HFFc6 (cell line): Measurements from ENCODE around the gene FUCA1. TPM values are rescaled to one million over a fixed set of nuclear protein-coding genes. Genes with fewer than 3 reads are reported as not detected.

Experiments used
- DNase-seq: peaks from one replicate; pipeline ENCODE4 v3.0.0-alpha.2; 2018
- H3K27ac Mint-ChIP-seq: 2 replicates; pipeline ENCODE4 v1.8.0; 2020; ENCODE audit warnings: mild to moderate bottlenecking, mixed read lengths
- H3K27me3 Mint-ChIP-seq: 2 replicates; pipeline ENCODE4 v1.8.0; 2021; ENCODE audit warnings: mild to moderate bottlenecking, moderate library complexity, mixed read lengths; ENCODE audit not compliant: insufficient read depth
- H3K36me3 Mint-ChIP-seq: 2 replicates; pipeline ENCODE4 v1.8.0; 2021; ENCODE audit warnings: low read depth, mixed read lengths
- H3K4me1 Mint-ChIP-seq: 2 replicates; pipeline ENCODE4 v1.8.0; 2020; ENCODE audit warnings: low read depth, mixed read lengths
- H3K4me3 Mint-ChIP-seq: 2 replicates; pipeline ENCODE4 v1.8.0; 2020; ENCODE audit warnings: mild to moderate bottlenecking, moderate library complexity, mixed read lengths
- H3K9me3 Mint-ChIP-seq: 2 replicates; pipeline ENCODE4 v1.8.0; 2020; ENCODE audit warnings: mild to moderate bottlenecking, mixed read lengths
- total RNA-seq, 6 experiments: library from RNA; stranded (reverse); fragmentation: NEBNext Ultra II Directional; extraction: Animal tissue kit (Norgen Biotek cat#: 25700); gene quantifications; 2 replicates in 1 of 6; 3 replicates in 5 of 6; pipeline ENCODE4 v1.2.3, GENCODE V29; 2021
- TF ChIP-seq, protein P1 (sequence below): fragments of 200-600 bp; sonication (generic); IDR thresholded peaks from 2 replicates; pipeline ENCODE4 v1.5.0; 2021; ENCODE audit warnings: antibody characterized with exemption, mild to moderate bottlenecking

Gene FUCA1
- total RNA-seq, 6 experiments from 2014 or later: 4.1 to 6.7 (median 5.8) TPM

DNA sequence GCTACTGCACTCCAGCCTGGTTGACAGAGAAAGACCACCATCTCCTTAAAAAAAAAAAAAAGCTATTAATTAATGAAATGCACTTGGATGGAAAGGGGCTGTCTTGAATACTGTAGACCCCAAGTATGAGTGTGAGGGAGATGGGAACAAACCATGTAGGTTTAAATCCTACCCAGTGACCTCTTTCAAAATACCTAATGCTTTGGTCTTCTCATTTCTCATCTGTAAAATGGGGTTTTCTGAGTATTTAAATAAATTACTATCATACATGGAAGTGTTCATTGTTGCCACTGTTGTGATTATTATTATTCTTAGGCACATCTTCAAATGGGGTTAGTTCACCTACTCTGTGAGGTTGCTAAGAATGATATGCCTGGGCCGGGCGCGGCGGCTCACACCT, 17.1 kb upstream of the FUCA1 start:
- no peaks in the 10 kb centered on the region for H3K36me3 Mint-ChIP-seq
- no peak for DNase-seq
- TF ChIP-seq, protein P1, sequence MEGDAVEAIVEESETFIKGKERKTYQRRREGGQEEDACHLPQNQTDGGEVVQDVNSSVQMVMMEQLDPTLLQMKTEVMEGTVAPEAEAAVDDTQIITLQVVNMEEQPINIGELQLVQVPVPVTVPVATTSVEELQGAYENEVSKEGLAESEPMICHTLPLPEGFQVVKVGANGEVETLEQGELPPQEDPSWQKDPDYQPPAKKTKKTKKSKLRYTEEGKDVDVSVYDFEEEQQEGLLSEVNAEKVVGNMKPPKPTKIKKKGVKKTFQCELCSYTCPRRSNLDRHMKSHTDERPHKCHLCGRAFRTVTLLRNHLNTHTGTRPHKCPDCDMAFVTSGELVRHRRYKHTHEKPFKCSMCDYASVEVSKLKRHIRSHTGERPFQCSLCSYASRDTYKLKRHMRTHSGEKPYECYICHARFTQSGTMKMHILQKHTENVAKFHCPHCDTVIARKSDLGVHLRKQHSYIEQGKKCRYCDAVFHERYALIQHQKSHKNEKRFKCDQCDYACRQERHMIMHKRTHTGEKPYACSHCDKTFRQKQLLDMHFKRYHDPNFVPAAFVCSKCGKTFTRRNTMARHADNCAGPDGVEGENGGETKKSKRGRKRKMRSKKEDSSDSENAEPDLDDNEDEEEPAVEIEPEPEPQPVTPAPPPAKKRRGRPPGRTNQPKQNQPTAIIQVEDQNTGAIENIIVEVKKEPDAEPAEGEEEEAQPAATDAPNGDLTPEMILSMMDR: no peak

DNA sequence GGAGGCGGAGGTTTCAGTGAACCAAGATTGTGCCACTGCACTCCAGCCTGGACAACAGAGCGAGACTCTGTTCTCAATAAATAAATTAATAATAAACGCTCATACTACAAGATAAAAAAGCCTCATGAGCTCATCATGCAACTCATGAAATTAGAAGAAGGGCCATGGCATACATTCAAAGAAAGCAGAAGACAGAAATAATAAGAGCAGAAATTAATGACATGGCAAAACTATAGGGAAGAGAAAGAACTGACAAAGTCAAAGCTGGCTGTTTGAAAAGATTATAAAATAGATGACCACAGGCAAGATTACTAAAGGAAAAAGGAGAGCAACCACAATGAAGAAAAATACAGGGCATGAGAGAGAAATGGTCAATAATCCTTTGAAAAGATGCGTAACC, 14.7 kb upstream of the FUCA1 start:
- Mint-ChIP-seq H3K4me3 (no peak overlapping the region), H3K27me3 (peaks cover 8% of the 10 kb centered on the region), H3K4me1 (no peaks in the 10 kb centered on the region), H3K9me3 (peaks cover 27% of the 10 kb centered on the region), H3K27ac (no peak overlapping the region), H3K36me3 (peaks cover 15% of the 10 kb centered on the region)
- TF ChIP-seq, protein P1: no peak
- DNase-seq: no peak

More for the DNA sequence above, 17.1 kb upstream of the FUCA1 start:
- no peak overlapping the region for H3K27ac Mint-ChIP-seq
- no peak overlapping the region for H3K4me3 Mint-ChIP-seq
- peaks cover 20% of the 10 kb centered on the region for H3K27me3 Mint-ChIP-seq
- H3K9me3 Mint-ChIP-seq: peaks cover 2% of the 10 kb centered on the region
- no peaks in the 10 kb centered on the region for H3K4me1 Mint-ChIP-seq

DNA sequence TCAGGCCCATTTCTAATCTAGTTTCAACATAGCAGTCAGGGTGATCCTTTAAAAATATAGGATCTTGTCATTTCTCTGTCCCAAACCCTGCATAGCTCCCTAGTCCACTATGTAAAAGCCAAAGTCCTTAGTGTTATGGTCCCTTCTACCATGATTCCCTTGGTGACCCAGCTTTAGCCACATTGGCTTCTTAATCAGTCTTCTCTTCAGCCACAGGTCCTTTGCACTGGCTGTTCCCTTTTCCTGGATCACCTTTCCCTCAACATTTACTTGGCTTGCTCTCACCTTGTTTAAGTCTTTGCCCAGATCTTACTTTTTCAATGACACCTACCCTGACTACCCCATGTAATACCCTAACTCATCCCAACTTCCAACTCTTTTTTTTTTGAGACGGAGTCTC, 11.7 kb upstream of the FUCA1 start:
- Mint-ChIP-seq H3K9me3 (peaks cover 43% of the 10 kb centered on the region), H3K36me3 (peaks cover 27% of the 10 kb centered on the region), H3K4me3 (no peak overlapping the region), H3K4me1 (no peaks in the 10 kb centered on the region), H3K27me3 (peaks cover 6% of the 10 kb centered on the region), H3K27ac (no peak overlapping the region)
- DNase-seq: no peak
- TF ChIP-seq, protein P1: no peak

DNA sequence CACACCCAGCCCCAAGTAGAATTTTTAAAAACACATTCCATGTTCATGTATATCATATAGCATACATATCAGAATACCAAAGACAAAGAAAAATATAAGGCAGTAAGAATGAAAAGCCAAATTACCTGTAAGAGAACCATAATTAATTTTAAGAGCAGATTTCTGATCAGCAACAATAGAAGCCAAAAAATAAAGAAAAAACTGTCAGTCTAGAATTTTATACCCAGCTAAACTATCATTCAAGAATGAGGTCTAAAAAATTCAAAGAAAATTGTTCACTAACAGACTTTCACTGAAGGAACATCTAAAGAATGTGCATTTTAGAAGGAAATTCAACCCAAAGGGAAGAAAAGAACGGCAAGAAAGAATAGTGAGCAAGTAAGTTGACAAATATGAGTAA, 10.6 kb upstream of the FUCA1 start:
- TF ChIP-seq, protein P1: no peak
- Mint-ChIP-seq H3K9me3 (peaks cover 43% of the 10 kb centered on the region), H3K4me1 (no peaks in the 10 kb centered on the region), H3K36me3 (peaks cover 27% of the 10 kb centered on the region), H3K27ac (no peak overlapping the region), H3K27me3 (peaks cover 9% of the 10 kb centered on the region), H3K4me3 (no peak overlapping the region)
- DNase-seq: no peak

DNA sequence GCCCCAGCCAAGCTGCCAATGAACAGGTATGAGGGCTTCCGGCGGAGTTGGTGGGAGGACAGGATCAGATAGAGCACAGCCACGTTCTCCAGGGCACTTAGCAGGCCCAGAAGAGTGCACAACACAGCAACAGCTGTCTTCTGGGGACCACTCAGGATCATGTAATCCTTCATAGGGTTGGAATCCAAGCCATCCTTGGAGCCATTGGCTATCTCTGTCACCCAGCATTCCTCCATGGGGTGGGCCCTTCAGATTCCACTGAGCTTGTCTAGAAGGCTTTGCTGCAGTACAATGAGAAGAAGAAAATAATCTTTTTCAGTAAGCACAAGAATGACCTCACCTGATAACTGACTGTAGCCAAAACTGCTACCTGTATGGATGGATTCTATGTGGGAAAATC, 7.3 kb upstream of the FUCA1 start:
- no peak overlapping the region for H3K27ac Mint-ChIP-seq
- H3K4me3 Mint-ChIP-seq: no peak overlapping the region
- TF ChIP-seq, protein P1: no peak
- H3K27me3 Mint-ChIP-seq: peaks cover 13% of the 10 kb centered on the region
- H3K4me1 Mint-ChIP-seq: no peaks in the 10 kb centered on the region
- H3K9me3 Mint-ChIP-seq: peaks cover 42% of the 10 kb centered on the region
- DNase-seq: no peak
- peaks cover 27% of the 10 kb centered on the region for H3K36me3 Mint-ChIP-seq

DNA sequence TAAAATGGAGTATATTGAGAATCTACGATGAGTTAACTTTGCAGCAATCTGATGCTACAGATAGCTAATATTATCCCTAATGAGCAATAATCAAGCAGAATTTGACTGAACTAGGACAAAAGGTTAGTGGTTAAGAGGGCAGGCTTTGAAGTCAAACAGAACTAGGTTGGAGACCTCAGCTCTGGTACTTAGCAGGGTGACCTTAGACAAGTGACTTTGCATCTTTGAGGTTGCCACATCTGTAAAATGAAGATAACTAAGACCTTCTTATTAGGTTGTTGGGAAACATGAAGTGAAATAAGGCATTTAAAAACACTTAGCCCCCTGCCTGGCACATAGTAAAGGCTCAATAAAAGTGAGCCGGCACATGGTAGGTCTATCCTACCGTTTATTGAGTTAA, 4.3 kb upstream of the FUCA1 start:
- peaks cover 10% of the 10 kb centered on the region for H3K36me3 Mint-ChIP-seq
- H3K27ac Mint-ChIP-seq: no peak overlapping the region
- peaks cover 12% of the 10 kb centered on the region for H3K9me3 Mint-ChIP-seq
- TF ChIP-seq, protein P1: no peak
- peaks cover 26% of the 10 kb centered on the region for H3K27me3 Mint-ChIP-seq
- no peak overlapping the region for H3K4me3 Mint-ChIP-seq
- no peak for DNase-seq
- peaks cover 12% of the 10 kb centered on the region for H3K4me1 Mint-ChIP-seq
